Motor neuron (in vitro differentiated cells): ENCODE data around the gene GABBR2. TPM values are rescaled to one million over a fixed set of nuclear protein-coding genes. Genes with fewer than 3 reads are reported as not detected.

Experiments used
- ATAC-seq, 8 experiments: fragments of 200-7000 bp; cut with Tn5 transposase; replicated peaks in 6 of 8; 2 replicates each; pipeline ENCODE4 v1.8.0; 2021; ENCODE audit warnings: mild to moderate bottlenecking in 8 of 8, moderate library complexity in 8 of 8
- H3K27ac ChIP-seq, 2 donors: fragments of 250-450 bp; sonication (Bioruptor Pico); 2 replicates each; pipeline ENCODE4 v1.9.0; 2021; ENCODE audit warnings: antibody characterized with exemption in 2 of 2, mild to moderate bottlenecking in 2 of 2, moderate library complexity in 1 of 2
- H3K4me1 ChIP-seq, 2 donors: fragments of 250-450 bp; sonication (Bioruptor Pico); replicated peaks in 1 of 2; 2 replicates each; pipeline ENCODE4 v1.6.1; 2021; ENCODE audit warnings: antibody characterized with exemption in 2 of 2, mild to moderate bottlenecking in 2 of 2, moderate library complexity in 1 of 2
- H3K4me3 ChIP-seq, 5 donors: fragments of 250-450 bp; sonication (Bioruptor Pico); 2 replicates each; pipeline ENCODE4 v1.9.0; 2021; ENCODE audit warnings: antibody characterized with exemption in 5 of 5, mild to moderate bottlenecking in 5 of 5, moderate library complexity in 4 of 5
- WGBS, 10 experiments: fragments of 450-650 bp; shearing (Covaris generic); methylation state at CpG; one replicate each; pipeline ENCODE4 v1.0.0; 2022; 5-methylcytosine and 5-hydroxymethylcytosine counted together
- in situ Hi-C, 9 experiments: fragments of 400-800 bp; cut with MboI; loops; one replicate each; pipeline ENCODE4 v1.15.0; 2021; ENCODE audit warnings: low sequenced_read_pairs in 9 of 9, low pct_unique_long_range_greater_than_20kb in 2 of 9; ENCODE audit not compliant: unreplicated experiment in 9 of 9
- total RNA-seq, 8 experiments: library from RNA; unstranded; fragments of 300-600 nt; gene quantifications; 2 replicates each; pipeline versions ENCODE4 v1.2.3 to v1.2.4, GENCODE V29; 2022

Gene GABBR2
- total RNA-seq, 8 experiments from 2014 or later, result 0.07 to 26.0 (median 3.9) TPM

GRCh38 chr9:98312365-98312764 is 396.4 kb downstream of the GABBR2 start:
- H3K4me1 ChIP-seq, result peaks cover 10 to 15% of the 10 kb centered on the region in 2 donors
- in situ Hi-C loops, result loop anchor here (10.0 to 25.0 kb wide), 6 partner anchors 225 to 475 kb away; partner anchors contain the start of genes ANKS6 (in 5 of the 9) and GABBR2 (in 3 of the 9)
- H3K4me3 ChIP-seq, result no peak overlapping the region
- 77 to 100% (median 98%) methylated on average over 1 to 3 of the region's 3 CpGs for WGBS, 10 experiments
- no peak for ATAC-seq
- H3K27ac ChIP-seq, result no peak overlapping the region

DNA sequence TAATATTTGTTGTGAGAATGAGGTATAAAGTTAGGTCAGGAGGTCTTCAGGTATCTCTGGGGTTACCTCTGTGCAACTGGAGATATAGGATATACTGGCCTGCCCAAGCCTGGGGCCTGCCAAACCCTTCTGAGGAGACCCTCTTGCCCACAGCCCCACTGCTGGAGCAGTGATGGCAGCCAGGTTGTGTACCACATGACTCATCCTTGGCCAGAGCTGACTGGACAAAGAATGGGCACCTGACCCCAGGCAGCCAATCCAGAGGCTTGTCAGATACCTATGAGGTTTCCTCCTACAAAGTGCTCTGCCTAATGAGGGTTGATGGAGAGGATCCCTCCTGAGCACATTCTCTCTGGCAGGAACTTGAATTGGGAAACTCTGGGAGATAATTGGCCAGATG is 397.2 kb downstream of the GABBR2 start:
- Histone ChIP-seq H3K4me1 (peaks cover 3 to 7% of the 10 kb centered on the region in 2 donors), H3K27ac (no peak overlapping the region), H3K4me3 (no peak overlapping the region)
- in situ Hi-C loops, result loop anchor here (10.0 to 25.0 kb wide), 6 partner anchors 226 to 476 kb away; partner anchors contain the start of genes ANKS6 (in 5 of the 9) and GABBR2 (in 3 of the 9)
- ATAC-seq, result no peak

DNA sequence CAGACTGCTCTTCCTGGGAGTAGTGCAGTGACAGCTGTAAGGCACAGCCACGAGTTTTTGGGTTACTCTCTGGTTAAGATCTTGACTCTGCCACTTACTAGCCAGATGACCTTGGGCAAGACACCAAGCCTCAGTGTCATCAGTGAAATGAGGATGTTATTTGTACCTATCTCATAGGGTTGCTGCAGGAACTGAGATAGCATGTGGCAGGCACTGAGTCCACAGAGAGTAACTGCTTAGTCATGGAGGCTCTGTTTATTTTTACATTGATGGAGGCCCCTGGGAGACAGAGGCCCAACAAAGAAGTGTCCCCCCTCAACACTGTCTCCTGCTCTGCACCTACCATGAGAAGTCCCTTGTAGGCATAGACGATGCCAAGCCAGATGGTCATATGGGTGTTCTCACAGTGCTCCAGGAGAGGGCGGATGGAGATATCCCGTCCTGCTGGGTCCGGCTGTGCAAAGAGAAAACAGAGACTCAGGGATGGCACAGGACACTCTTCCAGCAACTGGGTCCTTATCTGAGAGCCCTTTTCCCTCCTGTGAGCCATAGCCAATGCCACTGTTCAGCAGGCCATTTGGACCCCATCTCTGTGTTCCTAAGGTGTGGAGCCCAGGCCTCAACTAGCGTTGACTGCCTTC is 397.9 kb downstream of the GABBR2 start:
- 73 to 100% (median 90%) methylated on average over 1 to 5 of the region's 6 CpGs; no CpG with 5 or more reads in 5 of the 10 experiments for WGBS, 10 experiments
- ATAC-seq, result no peak
- in situ Hi-C loops, result loop anchor here (10.0 to 25.0 kb wide), 6 partner anchors 226 to 476 kb away; partner anchors contain the start of genes ANKS6 (in 5 of the 9) and GABBR2 (in 3 of the 9)
- H3K27ac ChIP-seq, result no peak overlapping the region
- H3K4me1 ChIP-seq, result peaks cover 3 to 7% of the 10 kb centered on the region in 2 donors
- no peak overlapping the region for H3K4me3 ChIP-seq

DNA sequence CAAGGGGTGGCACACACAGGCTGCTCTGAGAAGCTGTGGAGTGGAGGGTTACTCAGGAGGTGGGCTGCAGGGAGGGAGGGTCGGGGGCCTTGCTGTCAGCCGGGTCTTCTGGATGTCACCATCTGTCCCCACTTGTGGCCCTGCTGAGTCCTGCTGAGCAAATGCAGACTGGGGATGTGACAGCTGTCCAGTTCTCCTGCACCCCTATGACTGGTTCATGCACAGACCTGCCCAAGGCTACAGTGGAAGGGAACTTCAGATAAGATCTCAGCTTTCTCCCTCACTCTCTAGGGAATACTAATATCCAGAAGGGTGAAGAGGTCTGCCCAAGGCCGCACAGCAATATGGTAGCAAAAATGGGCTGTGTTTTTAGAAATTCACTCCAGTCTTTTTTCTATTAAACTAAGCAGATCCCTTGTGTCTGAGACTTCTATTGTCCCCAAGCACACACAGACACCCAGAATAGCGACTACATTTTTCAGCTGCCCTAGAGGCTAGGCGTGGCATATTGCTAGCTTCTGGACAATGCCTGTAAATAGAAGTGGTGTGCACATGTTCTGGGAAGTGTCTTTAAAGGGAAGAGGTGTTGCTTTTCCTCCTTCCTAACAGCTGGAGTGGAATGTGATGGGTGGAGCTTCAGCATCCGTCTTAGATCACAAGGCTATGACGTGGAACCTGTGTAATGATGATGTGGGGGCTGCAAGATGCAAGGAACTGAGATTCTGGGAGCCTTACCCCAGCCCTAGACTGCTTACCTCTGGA is 402.2 kb downstream of the GABBR2 start:
- Histone ChIP-seq H3K4me1 (peaks cover 3 to 9% of the 10 kb centered on the region in 2 donors), H3K4me3 (no peak overlapping the region), H3K27ac (no peak overlapping the region)
- ATAC-seq, result peak in 3 of 8 experiments; percentile 74 to 88 (median 87)
- in situ Hi-C loops, result loop anchor here in 8 of 9 experiments (25.0 kb wide), 5 partner anchors 231 to 481 kb away; partner anchors contain the start of genes ANKS6 (in 5 of the 8) and GABBR2 (in 3 of the 8)
- WGBS, 10 experiments, result 0 to 100% (median 22%) methylated on average over 1 to 3 of the region's 7 CpGs; no CpG with 5 or more reads in 5 of the 10 experiments

DNA sequence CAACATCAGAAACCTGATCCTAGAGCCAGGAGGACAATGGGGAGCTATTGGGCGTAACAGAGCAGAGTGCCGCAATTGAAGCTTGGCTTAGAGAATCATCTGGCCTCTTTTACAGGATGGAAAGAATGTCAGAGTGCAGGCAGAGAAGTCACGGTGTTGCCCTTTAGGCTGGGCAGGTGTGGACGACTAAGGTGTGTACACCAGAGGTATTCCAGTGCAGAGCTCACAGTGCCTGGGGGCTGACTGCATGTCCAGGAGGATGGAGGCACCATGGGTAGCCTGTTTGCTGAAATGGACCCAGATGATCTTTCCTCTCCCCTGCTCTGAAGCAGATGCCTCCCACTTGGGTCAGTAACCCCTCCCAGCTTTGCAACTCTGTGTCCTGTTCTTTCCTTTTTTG is 404.4 kb downstream of the GABBR2 start:
- no peak overlapping the region for H3K4me3 ChIP-seq
- 80 to 100% methylated on average over 1 of the region's 4 CpGs; no CpG with 5 or more reads in 8 of the 10 experiments for WGBS, 10 experiments
- ATAC-seq, result no peak
- H3K4me1 ChIP-seq, result peaks cover 3 to 9% of the 10 kb centered on the region in 2 donors
- no peak overlapping the region for H3K27ac ChIP-seq
- in situ Hi-C loops, result loop anchor here in 8 of 9 experiments (25.0 kb wide), 5 partner anchors 233 to 483 kb away; partner anchors contain the start of genes ANKS6 (in 5 of the 8) and GABBR2 (in 3 of the 8)

DNA sequence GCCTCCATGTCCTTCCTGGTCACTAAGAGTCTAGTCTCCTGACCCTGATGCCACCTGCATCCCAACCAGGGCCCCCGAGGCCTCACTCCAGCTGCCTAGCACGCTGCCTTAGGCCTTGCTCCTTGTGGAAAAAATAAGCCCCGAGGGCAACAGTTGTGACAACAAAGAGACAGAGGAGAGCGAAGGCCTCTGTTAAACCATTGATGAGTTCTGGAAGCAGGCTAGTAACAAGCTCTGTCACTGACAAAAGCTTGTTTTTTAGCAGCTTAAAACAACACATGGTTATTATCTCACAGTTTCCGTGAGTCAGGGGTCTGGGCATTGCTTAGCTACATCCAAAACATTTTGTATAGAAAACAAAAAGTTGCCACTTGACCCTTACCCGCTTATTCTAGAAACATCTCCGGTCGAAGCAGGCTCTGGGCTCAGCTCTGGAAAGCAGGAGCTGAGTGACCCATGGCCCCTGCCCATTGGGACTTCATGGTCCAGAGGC is 405.1 kb downstream of the GABBR2 start:
- WGBS, 10 experiments, result 56 to 80% (median 76%) methylated on average over 3 to 7 of the region's 8 CpGs; no CpG with 5 or more reads in 4 of the 10 experiments
- peak in 2 of 8 experiments; percentile 18 to 50 for ATAC-seq
- H3K4me3 ChIP-seq, result no peak overlapping the region
- peaks cover 3 to 9% of the 10 kb centered on the region in 2 donors for H3K4me1 ChIP-seq
- in situ Hi-C loops, result loop anchor here in 8 of 9 experiments (25.0 kb wide), 5 partner anchors 234 to 484 kb away; partner anchors contain the start of genes ANKS6 (in 5 of the 8) and GABBR2 (in 3 of the 8)
- no peak overlapping the region for H3K27ac ChIP-seq

GRCh38 chr9:98302938-98303632 is 405.6 kb downstream of the GABBR2 start:
- in situ Hi-C loops, result loop anchor here in 8 of 9 experiments (25.0 kb wide), 5 partner anchors 234 to 484 kb away; partner anchors contain the start of genes ANKS6 (in 5 of the 8) and GABBR2 (in 3 of the 8)
- no peak overlapping the region for H3K27ac ChIP-seq
- peak in 1 of 8 experiments; percentile 23 for ATAC-seq
- 40 to 100% (median 84%) methylated on average over 1 to 9 of the region's 13 CpGs; no CpG with 5 or more reads in 2 of the 10 experiments for WGBS, 10 experiments
- peaks cover 3 to 9% of the 10 kb centered on the region in 2 donors for H3K4me1 ChIP-seq
- H3K4me3 ChIP-seq, result no peak overlapping the region

DNA sequence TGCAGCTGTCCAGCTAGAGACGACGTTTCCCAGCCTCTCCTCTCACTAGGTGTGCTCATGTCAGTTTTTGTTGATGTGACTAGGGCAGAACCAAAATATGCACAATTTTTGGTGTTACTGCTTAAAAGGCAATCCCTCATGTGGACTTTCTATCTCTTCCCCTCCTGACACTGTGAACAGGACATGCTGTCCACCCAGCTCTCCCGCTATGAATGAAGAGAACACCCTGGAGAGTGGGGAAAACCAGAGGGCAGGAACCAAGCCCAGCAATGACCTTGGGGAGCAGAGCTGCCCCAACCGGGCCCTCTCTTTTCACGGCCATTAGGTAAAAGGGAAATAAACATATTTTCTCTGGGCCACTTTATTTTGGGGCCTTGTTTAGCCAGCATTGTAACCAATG is 406.6 kb downstream of the GABBR2 start:
- Histone ChIP-seq H3K4me1 (peaks cover 3 to 9% of the 10 kb centered on the region in 2 donors), H3K4me3 (no peak overlapping the region), H3K27ac (no peak overlapping the region)
- no peak for ATAC-seq
- 0 to 100% (median 64%) methylated on average over 1 to 5 of the region's 5 CpGs; no CpG with 5 or more reads in 2 of the 10 experiments for WGBS, 10 experiments
- in situ Hi-C loops, result loop anchor here in 8 of 9 experiments (25.0 kb wide), 5 partner anchors 235 to 485 kb away; partner anchors contain the start of genes ANKS6 (in 5 of the 8) and GABBR2 (in 3 of the 8)

DNA sequence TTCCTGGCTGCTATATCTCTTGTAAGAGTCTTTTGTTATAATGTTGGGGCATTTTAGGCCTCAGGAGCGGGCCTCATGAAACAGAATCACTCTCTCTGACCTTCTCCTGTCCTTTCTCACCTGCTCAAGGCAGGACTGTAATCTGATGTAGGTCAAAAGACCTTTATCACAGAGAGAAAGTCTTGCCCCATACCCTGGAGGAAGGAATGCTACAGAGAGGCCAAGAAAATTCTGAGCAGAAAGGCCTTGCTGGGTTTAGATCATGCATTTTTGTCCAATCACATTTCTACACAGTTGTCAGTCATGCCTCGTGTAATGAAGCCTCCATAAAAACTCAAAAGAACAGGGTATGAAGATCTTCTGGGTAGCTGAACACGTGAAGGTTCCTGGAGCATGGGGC is 408.1 kb downstream of the GABBR2 start:
- in situ Hi-C loops, result loop anchor here in 8 of 9 experiments (25.0 kb wide), 5 partner anchors 237 to 487 kb away; partner anchors contain the start of genes ANKS6 (in 5 of the 8) and GABBR2 (in 3 of the 8)
- 38 to 100% (median 61%) methylated on average over 1 to 3 of the region's 3 CpGs; no CpG with 5 or more reads in 2 of the 10 experiments for WGBS, 10 experiments

DNA sequence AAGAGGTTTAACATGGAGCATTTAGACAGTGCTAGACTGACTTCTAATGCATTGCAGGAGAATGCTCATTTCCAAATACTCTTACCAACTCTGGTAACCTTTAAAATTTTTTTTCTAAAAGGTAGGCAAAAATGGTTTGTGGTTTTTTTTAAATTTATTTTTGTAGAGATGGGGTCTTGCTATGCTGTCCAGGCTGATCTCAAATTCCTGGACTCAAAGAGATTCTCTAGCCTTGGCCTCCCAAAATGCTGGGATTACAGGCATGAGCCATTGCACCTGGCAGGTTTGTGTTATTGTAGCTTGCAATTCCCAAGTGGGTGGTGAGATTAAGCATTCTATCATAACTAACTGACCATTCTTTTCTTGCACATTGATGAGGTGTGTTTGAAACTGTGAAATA is 410.3 kb downstream of the GABBR2 start:
- in situ Hi-C loops, result no loop called here
- Histone ChIP-seq H3K27ac (no peak overlapping the region), H3K4me3 (no peak overlapping the region), H3K4me1 (peaks cover 3 to 4% of the 10 kb centered on the region in 2 donors)
- ATAC-seq, result no peak

More for the DNA sequence above, 408.1 kb downstream of the GABBR2 start:
- H3K4me1 ChIP-seq, result peaks cover 3 to 9% of the 10 kb centered on the region in 2 donors
- no peak for ATAC-seq
- H3K4me3 ChIP-seq, result no peak overlapping the region
- H3K27ac ChIP-seq, result no peak overlapping the region

DNA sequence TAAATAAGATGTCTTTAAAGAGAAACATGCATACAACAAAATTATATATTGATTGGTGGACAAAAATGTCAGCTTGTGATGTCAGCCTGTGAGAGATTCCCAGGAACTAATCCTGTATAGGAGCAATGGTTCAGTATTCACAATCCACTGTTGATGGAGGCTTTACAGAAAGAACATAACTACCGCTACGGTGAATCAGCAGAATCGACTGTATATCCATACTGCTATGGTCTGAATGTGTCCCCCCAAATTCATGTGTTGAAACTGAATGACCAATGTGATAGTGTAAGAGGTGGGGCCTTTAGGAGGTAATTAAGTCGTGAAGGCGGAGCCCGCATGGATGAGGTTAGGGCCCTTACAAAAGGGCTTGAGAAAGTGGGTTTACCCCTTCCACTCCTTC is 412.9 kb downstream of the GABBR2 start:
- Histone ChIP-seq H3K4me3 (no peak overlapping the region), H3K27ac (no peak overlapping the region), H3K4me1 (peaks cover 0 to 3% of the 10 kb centered on the region in 2 donors)
- ATAC-seq, result no peak
- in situ Hi-C loops, result no loop called here
- 62 to 100% (median 80%) methylated on average over 2 to 3 of the region's 6 CpGs; no CpG with 5 or more reads in 4 of the 10 experiments for WGBS, 10 experiments

DNA sequence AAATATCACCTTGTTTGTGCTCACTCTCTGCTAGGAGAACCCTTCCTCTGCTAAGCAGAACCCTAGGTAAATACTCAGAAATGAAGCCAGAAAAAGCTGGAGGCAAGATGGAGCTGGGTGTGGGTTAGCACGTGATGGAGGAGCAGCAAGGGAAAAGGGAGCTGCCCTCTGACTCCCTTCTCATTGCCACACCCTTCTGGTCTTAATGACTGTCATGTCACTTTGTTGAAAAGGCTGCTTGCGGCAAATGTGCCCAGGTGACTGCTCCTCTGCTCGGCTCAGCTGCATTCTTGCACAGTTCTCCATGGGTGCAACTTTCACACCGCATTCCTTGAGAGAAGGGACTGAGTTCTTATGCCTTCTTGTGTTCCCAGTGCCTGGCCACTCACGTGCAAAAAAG is 416.9 kb downstream of the GABBR2 start:
- no peak overlapping the region for H3K4me3 ChIP-seq
- H3K27ac ChIP-seq, result no peak overlapping the region
- ATAC-seq, result peak in 2 of 8 experiments; percentile 61 to 80
- 0 to 100% (median 64%) methylated on average over 1 to 4 of the region's 5 CpGs; no CpG with 5 or more reads in 1 of the 10 experiments for WGBS, 10 experiments
- H3K4me1 ChIP-seq, result peaks cover 18 to 29% of the 10 kb centered on the region in 2 donors
- in situ Hi-C loops, result no loop called here
